GM19468 (cell line): ENCODE results near the gene R3HDM2.
"Not testable (repeated sequence)": the region's sequence is repeated elsewhere in the genome, so short reads cannot be mapped to it uniquely, and the experiment has no call there.

Experiments used
- ATAC-seq: cut with Tn5 transposase; IDR thresholded peaks from one replicate; pipeline ENCODE4 v1.9.1; 2021; ENCODE audit warnings: mild to moderate bottlenecking, moderate library complexity, moderate number of reproducible peaks; ENCODE audit not compliant: unreplicated experiment; ENCODE audit errors: extremely low read depth

R3HDM2 gene

GRCh38 chr12:57342207-57342691, 88.6 kb downstream of the R3HDM2 start:
- no peak for ATAC-seq

- no peak for ATAC-seq
These were observed 89.4 kb downstream of the R3HDM2 start for GRCh38 chr12:57341275-57341990.

- ATAC-seq, result no peak
These were observed 90.7 kb downstream of the R3HDM2 start for GRCh38 chr12:57340104-57340503.

GRCh38 chr12:57336299-57336698, 94.5 kb downstream of the R3HDM2 start:
- not testable (repeated sequence) for ATAC-seq

GRCh38 chr12:57334219-57334618, 96.6 kb downstream of the R3HDM2 start:
- ATAC-seq, result no peak

- ATAC-seq, result no peak
These were observed 98.1 kb downstream of the R3HDM2 start for GRCh38 chr12:57332646-57333312.

- no peak for ATAC-seq
These were observed 99.9 kb downstream of the R3HDM2 start for GRCh38 chr12:57330992-57331391.

GRCh38 chr12:57329219-57329618, 101.6 kb downstream of the R3HDM2 start:
- ATAC-seq, result no peak

GRCh38 chr12:57325395-57325794, 105.4 kb downstream of the R3HDM2 start:
- ATAC-seq, result no peak

- no peak for ATAC-seq
These were observed 107.4 kb downstream of the R3HDM2 start for GRCh38 chr12:57323416-57323815.

GRCh38 chr12:57320639-57321038, 110.2 kb downstream of the R3HDM2 start:
- ATAC-seq, result no peak

- ATAC-seq, result no peak
These were observed 111.0 kb downstream of the R3HDM2 start for GRCh38 chr12:57319678-57320469.

- no peak for ATAC-seq
These were observed 115.2 kb downstream of the R3HDM2 start for GRCh38 chr12:57315681-57316080.

GRCh38 chr12:57312287-57312686, 118.6 kb downstream of the R3HDM2 start:
- ATAC-seq, result not testable (repeated sequence)

- ATAC-seq, result no peak
These were observed 121.4 kb downstream of the R3HDM2 start for GRCh38 chr12:57309420-57309819.

- no peak for ATAC-seq
These were observed 129.8 kb downstream of the R3HDM2 start for GRCh38 chr12:57300961-57301584.

GRCh38 chr12:57299514-57300016, 131.3 kb downstream of the R3HDM2 start:
- ATAC-seq, result no peak

GRCh38 chr12:57296291-57296690, 134.6 kb downstream of the R3HDM2 start:
- ATAC-seq, result no peak

GRCh38 chr12:57282073-57282472, 148.8 kb downstream of the R3HDM2 start:
- not testable (repeated sequence) for ATAC-seq
